B cell (primary cell): ENCODE data around the gene C16orf86. TPM values are rescaled to one million over a fixed set of nuclear protein-coding genes. Genes with fewer than 3 reads are reported as not detected.

Experiments
- ATAC-seq: fragments of 200-7000 bp; cut with Tn5 transposase; one replicate; pipeline ENCODE4 v1.10.0; 2021; ENCODE audit warnings: low read depth, mild to moderate bottlenecking, moderate number of reproducible peaks, moderate library complexity
- CTCF ChIA-PET: fragments of 350-600 bp; sonication (Branson Sonifier 250); formaldehyde crosslinking; loops from one replicate; lab custom pipeline; 2021; ENCODE audit warnings: antibody characterized with exemption, inconsistent platforms; lab: Charles Lee
- POLR2A ChIA-PET: fragments of 350-600 bp; sonication (Branson Sonifier 250); formaldehyde crosslinking; loops from one replicate; lab custom pipeline; 2021; ENCODE audit warnings: antibody characterized with exemption; lab: Charles Lee
- DNase-seq: peaks from one replicate; pipeline ENCODE4 v3.0.0; 2013
- H2AFZ ChIP-seq: 2 replicates; pipeline ENCODE4 v1.6.1; 2012; ENCODE audit warnings: mild to moderate bottlenecking, low read depth, low read length; ENCODE audit not compliant: insufficient read depth, poor library complexity, severe bottlenecking
- H3K27ac ChIP-seq, 2 donors: 1 replicate in 1 of 2; 2 replicates in 1 of 2; pipeline ENCODE4 v1.5.1; 2012 to 2013; ENCODE audit warnings: low read length in 2 of 2, mild to moderate bottlenecking in 2 of 2, moderate library complexity in 1 of 2
- H3K27me3 ChIP-seq, 4 experiments: fragments of 200-600 bp in 1 of 4; sonication (generic) in 1 of 4; replicated peaks in 1 of 4; 1 replicate in 2 of 4; 2 replicates in 2 of 4; pipeline versions ENCODE4 v1.6.1 to v1.7.0; 2013 to 2016; ENCODE audit warnings: low read length in 3 of 4, mild to moderate bottlenecking in 2 of 4, mixed read lengths in 1 of 4, moderate library complexity in 1 of 4; ENCODE audit not compliant: insufficient read depth in 4 of 4, control insufficient read depth in 3 of 4; ENCODE audit errors: control extremely low read depth in 1 of 4
- H3K36me3 ChIP-seq, 2 experiments: replicated peaks in 1 of 2; 1 replicate in 1 of 2; 2 replicates in 1 of 2; pipeline versions ENCODE4 v1.6.1 to v1.7.1; 2013; ENCODE audit warnings: low read length in 1 of 2; ENCODE audit not compliant: insufficient read depth in 2 of 2, control insufficient read depth in 1 of 2; ENCODE audit errors: control extremely low read depth in 1 of 2, extremely low read depth in 1 of 2
- H3K4me1 ChIP-seq, 2 donors: fragments of 200-600 bp in 1 of 2; sonication (generic) in 1 of 2; 1 replicate in 1 of 2; 2 replicates in 1 of 2; pipeline versions ENCODE4 v1.5.1 to v1.6.1; 2013 to 2017; ENCODE audit warnings: low read length in 2 of 2; ENCODE audit not compliant: control insufficient read depth in 2 of 2, insufficient read depth in 2 of 2
- H3K4me2 ChIP-seq: replicated peaks from 2 replicates; pipeline ENCODE3; 2012; ENCODE audit warnings: mild to moderate bottlenecking, low read depth, low read length; ENCODE audit not compliant: poor library complexity, severe bottlenecking
- H3K4me3 ChIP-seq, 5 experiments: fragments of 200-600 bp in 1 of 5; sonication (generic) in 1 of 5; 1 replicate in 3 of 5; 2 replicates in 2 of 5; pipeline versions ENCODE4 v1.5.1 to v1.7.0; 2011 to 2016; ENCODE audit warnings: low read length in 4 of 5, mild to moderate bottlenecking in 4 of 5, low read depth in 2 of 5, control low read depth in 1 of 5, moderate library complexity in 1 of 5; ENCODE audit not compliant: insufficient read depth in 1 of 5; ENCODE audit errors: control extremely low read depth in 1 of 5, extremely low read depth in 1 of 5
- H3K79me2 ChIP-seq: fragments of 200-600 bp; sonication (generic); one replicate; pipeline ENCODE4 v1.6.0; 2016; ENCODE audit warnings: low read length; ENCODE audit not compliant: control insufficient read depth, insufficient read depth
- H3K9ac ChIP-seq: fragments of 200-600 bp; sonication (generic); 2 replicates; pipeline ENCODE4 v1.6.1; 2017; ENCODE audit warnings: mild to moderate bottlenecking, low read length, moderate library complexity
- H3K9me3 ChIP-seq, 3 donors: one replicate each; pipeline versions ENCODE4 v1.6.1 to v1.7.1; 2013; ENCODE audit warnings: low read length in 2 of 3; ENCODE audit not compliant: control insufficient read depth in 2 of 3, insufficient read depth in 1 of 3; ENCODE audit errors: control extremely low read depth in 1 of 3
- H4K20me1 ChIP-seq: 2 replicates; pipeline ENCODE4 v1.6.0; 2012; ENCODE audit warnings: mild to moderate bottlenecking, low read length; ENCODE audit not compliant: insufficient read depth, control insufficient read depth, poor library complexity, severe bottlenecking
- H3K27ac Mint-ChIP-seq: one replicate; pipeline ENCODE4 v1.8.0; 2021; ENCODE audit warnings: mixed read lengths
- H3K27me3 Mint-ChIP-seq: one replicate; pipeline ENCODE4 v1.8.0; 2021; ENCODE audit warnings: mixed read lengths
- H3K4me1 Mint-ChIP-seq: one replicate; pipeline ENCODE4 v1.8.0; 2021; ENCODE audit warnings: mixed read lengths
- H3K4me3 Mint-ChIP-seq: one replicate; pipeline ENCODE4 v1.8.0; 2021; ENCODE audit warnings: mixed read lengths
- H3K9me3 Mint-ChIP-seq: one replicate; pipeline ENCODE4 v1.8.0; 2022; ENCODE audit warnings: mixed read lengths; ENCODE audit not compliant: insufficient read depth
- EZH2 ChIP-seq: IDR thresholded peaks from 2 replicates; pipeline ENCODE4 v1.6.1; 2012; ENCODE audit warnings: borderline replicate concordance, low read depth, mild to moderate bottlenecking, moderate library complexity, low read length; ENCODE audit not compliant: insufficient read depth, poor library complexity, severe bottlenecking
- WGBS: methylation state at CpG from one replicate; pipeline ENCODE4 v1.1.5; 2013; ENCODE audit warnings: missing lambda C conversion rate; ENCODE audit not compliant: insufficient coverage; 5-methylcytosine and 5-hydroxymethylcytosine counted together
- intact Hi-C: fragments of 100-400 bp; cut with micrococcal nuclease; formaldehyde crosslinking; loops from one replicate; pipeline ENCODE4 v1.10.0; 2022
- polyA plus RNA-seq: library from polyadenylated mRNA; depleted of rRNA; stranded (reverse); fragments of >200 nt; gene quantifications from 2 replicates; pipeline ENCODE4 v1.2.3, GENCODE V29; 2012
- total RNA-seq, 2 donors: library from RNA; stranded (reverse); fragments of 120-200 nt in 1 of 2; gene quantifications; 1 replicate in 1 of 2; 2 replicates in 1 of 2; pipeline versions ENCODE4 v1.2.3 to v1.2.4, GENCODE V29; 2013 to 2022
- TF ChIP-seq, protein P1 (sequence below): fragments of 200-600 bp; IDR thresholded peaks from one replicate; pipeline ENCODE4 v1.8.0; 2022; ENCODE audit warnings: antibody characterized with exemption, mild to moderate bottlenecking

Gene C16orf86
- total and polyA plus RNA-seq, 2 donors (not counting 1 experiment from before 2014, with no cell fraction given), result 9.9 to 18.0 TPM

DNA sequence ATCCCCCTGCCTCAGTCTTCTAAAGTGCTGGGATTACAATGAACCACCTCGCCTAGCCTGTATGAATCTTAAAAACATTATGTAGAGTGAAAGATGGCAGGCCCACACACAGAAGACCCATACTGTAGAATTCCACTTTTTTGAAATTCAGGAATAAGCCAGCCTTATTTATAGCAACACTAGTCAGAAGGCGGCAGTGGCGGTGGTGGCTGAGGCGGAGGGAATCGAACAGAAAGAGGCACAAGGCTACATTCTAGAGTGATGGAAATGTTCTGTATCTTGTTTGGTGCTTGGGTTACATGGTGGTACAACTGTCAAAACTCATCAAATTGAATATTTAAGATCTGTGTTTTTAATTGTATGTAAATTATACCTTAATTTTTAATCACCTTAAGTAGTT, 41.2 kb downstream of the C16orf86 start:
- Histone ChIP-seq H3K27me3 (no peaks in the 10 kb centered on the region), H3K9ac (no peak overlapping the region), H3K4me2 (no peak overlapping the region), H3K36me3 (no peaks in the 10 kb centered on the region), H4K20me1 (no peaks in the 10 kb centered on the region), H2AFZ (no peak overlapping the region), H3K9me3 (no peaks in the 10 kb centered on the region), H3K27ac (no peak overlapping the region), H3K4me3 (no peak overlapping the region), H3K4me1 (no peaks in the 10 kb centered on the region), H3K79me2 (peaks cover 36% of the 10 kb centered on the region)
- TF ChIP-seq, protein P1, sequence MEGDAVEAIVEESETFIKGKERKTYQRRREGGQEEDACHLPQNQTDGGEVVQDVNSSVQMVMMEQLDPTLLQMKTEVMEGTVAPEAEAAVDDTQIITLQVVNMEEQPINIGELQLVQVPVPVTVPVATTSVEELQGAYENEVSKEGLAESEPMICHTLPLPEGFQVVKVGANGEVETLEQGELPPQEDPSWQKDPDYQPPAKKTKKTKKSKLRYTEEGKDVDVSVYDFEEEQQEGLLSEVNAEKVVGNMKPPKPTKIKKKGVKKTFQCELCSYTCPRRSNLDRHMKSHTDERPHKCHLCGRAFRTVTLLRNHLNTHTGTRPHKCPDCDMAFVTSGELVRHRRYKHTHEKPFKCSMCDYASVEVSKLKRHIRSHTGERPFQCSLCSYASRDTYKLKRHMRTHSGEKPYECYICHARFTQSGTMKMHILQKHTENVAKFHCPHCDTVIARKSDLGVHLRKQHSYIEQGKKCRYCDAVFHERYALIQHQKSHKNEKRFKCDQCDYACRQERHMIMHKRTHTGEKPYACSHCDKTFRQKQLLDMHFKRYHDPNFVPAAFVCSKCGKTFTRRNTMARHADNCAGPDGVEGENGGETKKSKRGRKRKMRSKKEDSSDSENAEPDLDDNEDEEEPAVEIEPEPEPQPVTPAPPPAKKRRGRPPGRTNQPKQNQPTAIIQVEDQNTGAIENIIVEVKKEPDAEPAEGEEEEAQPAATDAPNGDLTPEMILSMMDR, result no peak
- no peak for TF ChIP-seq EZH2
- Mint-ChIP-seq H3K9me3 (no peaks in the 10 kb centered on the region), H3K4me3 (no peak overlapping the region), H3K4me1 (peaks cover 5% of the 10 kb centered on the region), H3K27ac (no peak overlapping the region), H3K27me3 (no peaks in the 10 kb centered on the region)
- no CpG with 5 or more reads among the region's 5 CpGs for WGBS
- no peak for ATAC-seq
- no peak for DNase-seq
- ChIA-PET CTCF (no interaction called here), POLR2A (no interaction called here)
- intact Hi-C loops, result no loop called here

DNA sequence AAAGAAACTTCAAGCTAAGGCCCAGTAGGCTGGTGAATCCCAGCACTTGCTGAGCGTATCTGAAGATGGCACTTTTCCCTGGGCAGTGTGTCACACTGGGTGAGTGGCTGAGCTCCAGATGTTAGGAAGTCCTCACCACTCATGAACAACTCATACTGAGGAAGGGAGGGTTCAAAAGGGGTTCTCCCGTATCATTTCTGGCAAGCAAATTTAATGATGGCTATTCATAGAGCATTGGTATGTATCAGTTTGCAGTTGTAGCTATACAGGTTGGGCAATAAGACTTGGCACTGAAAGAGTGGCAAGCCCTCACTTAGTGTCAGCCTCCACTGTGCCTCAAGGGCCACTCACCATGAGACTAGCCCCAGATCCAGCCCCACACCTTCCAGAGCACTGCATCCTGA, 41.8 kb downstream of the C16orf86 start:
- DNase-seq, result no peak
- CTCF ChIA-PET, result no interaction called here
- POLR2A ChIA-PET, result no interaction called here
- Histone ChIP-seq H2AFZ (no peak overlapping the region), H3K9ac (no peak overlapping the region), H3K9me3 (no peaks in the 10 kb centered on the region), H3K4me3 (no peak overlapping the region), H3K27ac (no peak overlapping the region), H3K4me2 (no peak overlapping the region), H3K4me1 (no peaks in the 10 kb centered on the region), H4K20me1 (no peaks in the 10 kb centered on the region), H3K36me3 (no peaks in the 10 kb centered on the region), H3K79me2 (peaks cover 40% of the 10 kb centered on the region), H3K27me3 (no peaks in the 10 kb centered on the region)
- Mint-ChIP-seq H3K27ac (no peak overlapping the region), H3K4me1 (peaks cover 6% of the 10 kb centered on the region), H3K27me3 (no peaks in the 10 kb centered on the region), H3K9me3 (no peaks in the 10 kb centered on the region), H3K4me3 (no peak overlapping the region)
- intact Hi-C loops, result no loop called here
- no peak for TF ChIP-seq EZH2
- WGBS, result 94% methylated on average over 2 of the region's 2 CpGs
- no peak for ATAC-seq
